HG03108 (cell line): ENCODE measurements around the gene CCDC171.

Experiments used
- ATAC-seq: cut with Tn5 transposase; IDR thresholded peaks from one replicate; pipeline ENCODE4 v1.9.1; 2021; ENCODE audit warnings: moderate library complexity; ENCODE audit not compliant: unreplicated experiment

Gene CCDC171

DNA sequence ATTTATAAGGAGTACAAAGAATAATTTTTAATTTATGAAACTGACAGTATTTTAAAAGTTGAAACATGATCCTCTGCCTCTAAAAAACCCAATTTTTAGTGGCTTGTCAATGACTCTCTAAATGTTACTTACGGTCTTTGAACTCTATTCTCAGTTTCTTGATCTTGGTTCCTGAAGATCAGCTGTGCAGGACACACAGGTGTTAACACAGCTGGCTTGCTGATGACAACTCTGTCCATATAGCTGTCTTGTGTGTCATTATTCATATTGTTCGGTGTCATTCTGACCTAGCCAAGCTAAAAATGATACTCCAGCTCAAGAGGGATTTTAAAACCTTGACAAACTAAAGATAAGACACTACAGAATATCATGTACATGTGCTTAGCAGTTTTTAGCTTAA is 314.5 kb downstream of the CCDC171 start:
- ATAC-seq = no peak

DNA sequence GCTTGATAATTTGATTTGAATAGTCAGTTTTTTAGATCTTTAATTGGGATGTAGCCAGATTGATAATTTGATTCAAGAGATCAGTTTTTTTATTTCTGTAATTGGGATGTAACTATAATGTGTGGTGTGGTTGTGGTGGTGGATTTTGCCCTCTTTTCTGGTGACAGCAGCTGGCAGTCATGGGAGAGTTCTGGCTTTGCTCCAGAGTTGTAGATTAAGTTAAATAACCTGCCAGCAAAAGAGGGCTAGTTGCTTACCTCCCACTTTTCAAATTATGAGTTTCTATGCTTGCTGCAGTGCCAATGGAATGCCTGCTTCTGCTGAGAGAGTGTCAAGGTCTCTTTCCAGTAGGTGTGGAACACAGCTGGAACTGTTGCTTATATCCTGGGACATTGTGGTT is 315.1 kb downstream of the CCDC171 start:
- ATAC-seq = no peak

- ATAC-seq = no peak
Measured at GRCh38 chr9:15873573-15874177, 320.8 kb downstream of the CCDC171 start.

- ATAC-seq = no peak
Measured at GRCh38 chr9:15882328-15882727, 329.5 kb downstream of the CCDC171 start.

- ATAC-seq = no peak
Measured at GRCh38 chr9:15882883-15883282, 330.0 kb downstream of the CCDC171 start.

DNA sequence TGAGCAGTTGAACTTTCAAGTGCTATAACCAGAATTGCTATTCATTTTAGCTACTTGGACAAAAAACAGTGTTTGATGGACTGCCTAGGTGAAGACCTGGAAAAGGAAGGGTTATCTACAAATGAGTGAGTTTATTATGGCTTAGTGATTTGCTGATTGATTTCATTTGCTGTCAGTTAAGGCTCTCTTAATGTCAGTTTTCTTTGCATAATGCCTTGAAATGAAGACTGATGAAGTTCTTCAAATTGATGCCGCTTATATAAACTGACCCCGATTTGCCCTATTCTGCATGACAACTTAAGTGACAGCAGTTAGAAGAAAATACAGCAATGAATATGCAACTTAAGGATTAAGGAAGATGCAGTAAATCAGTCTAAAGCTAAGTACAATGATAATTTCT is 332.6 kb downstream of the CCDC171 start:
- ATAC-seq = no peak

GRCh38 chr9:15889555-15889954 is 336.7 kb downstream of the CCDC171 start:
- ATAC-seq = no peak

GRCh38 chr9:15901572-15901971 is 348.7 kb downstream of the CCDC171 start:
- ATAC-seq = no peak

DNA sequence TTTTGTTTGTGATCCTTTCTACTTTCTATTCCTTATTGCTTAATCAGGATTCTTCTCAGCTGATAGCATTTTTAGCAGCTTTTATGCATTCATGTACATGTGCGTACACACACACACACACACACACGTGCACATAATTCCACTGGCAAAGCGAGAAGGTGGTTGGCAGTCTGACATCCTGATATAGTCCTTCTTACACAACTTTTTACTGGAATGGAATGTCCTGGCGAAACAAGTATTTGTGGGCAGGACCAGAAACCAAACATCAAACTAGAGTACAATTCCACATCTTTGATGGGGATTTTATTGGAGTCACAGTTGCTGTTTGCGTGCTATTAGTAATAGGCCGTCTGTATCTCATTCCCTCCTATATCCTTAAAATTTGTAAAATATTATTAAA is 356.5 kb downstream of the CCDC171 start:
- no peak for ATAC-seq

GRCh38 chr9:15915711-15916110 is 362.9 kb downstream of the CCDC171 start:
- ATAC-seq = no peak

DNA sequence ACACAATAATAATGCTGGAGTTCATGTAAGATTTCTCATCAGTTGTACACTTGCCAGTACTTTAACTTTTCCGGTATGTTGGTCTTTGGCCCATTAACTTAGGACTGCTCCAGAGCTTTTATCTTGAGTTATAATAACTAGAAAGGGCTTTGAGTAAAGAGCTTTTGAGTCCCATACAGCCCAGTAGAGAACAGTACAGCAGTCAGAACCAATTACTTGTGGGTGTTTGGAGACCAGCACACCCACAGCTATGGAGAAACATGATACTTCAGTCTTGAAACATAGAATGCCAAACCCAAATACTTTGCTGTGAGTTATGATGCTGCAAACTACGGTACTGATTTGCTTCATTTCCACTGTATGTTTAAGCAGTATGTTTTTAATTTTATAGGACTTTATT is 374.3 kb downstream of the CCDC171 start:
- no peak for ATAC-seq

GRCh38 chr9:15935661-15936305 is 382.9 kb downstream of the CCDC171 start:
- no peak for ATAC-seq

GRCh38 chr9:15936306-15936921 is 383.6 kb downstream of the CCDC171 start:
- ATAC-seq = no peak

- ATAC-seq = no peak
Measured at GRCh38 chr9:15942831-15943424, 390.1 kb downstream of the CCDC171 start.

DNA sequence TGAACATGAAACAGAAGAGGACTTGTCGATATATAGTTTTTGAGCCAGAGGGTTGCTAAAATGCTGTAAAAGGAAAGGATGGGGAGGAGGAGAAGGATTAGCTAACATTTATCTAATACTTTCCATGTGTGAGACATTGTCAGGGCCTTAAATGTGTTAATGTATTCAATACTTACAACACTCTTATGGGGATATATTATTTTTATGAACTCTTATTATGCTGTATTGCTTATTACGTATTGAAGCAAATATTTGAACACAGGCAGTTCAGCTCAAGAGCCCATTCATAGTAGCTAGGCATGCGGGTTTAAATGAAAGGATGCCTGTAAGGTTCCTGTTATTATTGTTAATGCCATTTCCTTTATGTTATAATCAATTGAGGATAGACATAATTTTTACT is 391.5 kb downstream of the CCDC171 start:
- ATAC-seq = no peak

DNA sequence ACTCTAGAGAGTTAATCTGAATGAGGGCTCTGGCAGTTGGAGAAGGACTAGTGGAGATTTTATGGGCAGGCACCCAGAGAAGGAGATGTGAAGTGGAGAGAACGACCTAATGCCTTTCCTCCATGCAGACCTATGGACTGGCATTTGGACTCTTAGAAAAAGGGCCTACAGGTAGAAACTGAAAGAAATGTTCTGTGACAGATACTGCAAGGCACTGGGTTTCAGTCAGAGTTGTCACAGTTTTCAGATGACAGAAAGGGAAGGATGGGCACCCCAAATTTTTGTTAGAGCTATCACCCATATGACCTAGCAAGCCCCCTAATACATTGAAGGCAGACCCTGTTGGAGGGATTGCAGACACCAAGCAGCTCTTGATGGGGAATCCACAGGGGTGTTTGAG is 406.8 kb downstream of the CCDC171 start:
- no peak for ATAC-seq

DNA sequence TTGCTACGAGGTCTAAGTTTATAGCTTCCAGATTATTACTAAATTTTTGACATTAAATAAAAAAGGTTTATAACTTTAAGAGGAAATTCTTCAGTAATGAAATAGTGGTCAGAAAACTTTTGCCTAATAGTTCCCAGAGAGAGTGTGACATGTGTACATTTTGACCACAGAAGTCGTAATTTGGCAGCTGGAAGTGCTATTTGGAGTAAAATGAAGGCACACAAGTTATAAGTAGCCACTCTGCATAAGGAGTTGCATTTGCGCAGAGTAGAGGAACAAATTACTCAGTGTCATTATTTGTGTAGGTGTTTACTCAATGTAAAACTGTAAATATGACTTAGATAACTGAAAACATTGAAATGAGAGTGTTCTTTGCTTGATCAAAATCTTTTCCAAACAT is 408.4 kb downstream of the CCDC171 start:
- no peak for ATAC-seq

- ATAC-seq = no peak
Measured at GRCh38 chr9:15965246-15965745, 412.5 kb downstream of the CCDC171 start.

DNA sequence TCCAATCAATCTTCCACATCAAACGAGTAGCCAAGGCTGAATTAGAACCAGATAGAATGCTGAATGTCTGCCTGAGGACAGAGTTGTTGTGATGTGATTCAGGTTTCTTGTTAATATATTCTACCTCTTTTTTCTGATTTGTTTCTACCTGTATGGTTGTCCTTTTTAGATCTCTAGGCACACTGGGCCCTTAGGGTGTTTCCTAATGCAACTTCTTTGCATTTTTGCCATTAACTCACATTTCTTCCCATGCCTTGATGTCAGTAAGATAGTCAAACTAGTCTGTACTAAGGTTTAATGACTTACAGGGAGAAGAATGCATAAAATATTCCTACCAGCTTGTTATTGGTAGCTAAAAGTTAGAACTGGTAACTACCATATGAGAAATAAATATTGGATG is 413.6 kb downstream of the CCDC171 start:
- no peak for ATAC-seq

DNA sequence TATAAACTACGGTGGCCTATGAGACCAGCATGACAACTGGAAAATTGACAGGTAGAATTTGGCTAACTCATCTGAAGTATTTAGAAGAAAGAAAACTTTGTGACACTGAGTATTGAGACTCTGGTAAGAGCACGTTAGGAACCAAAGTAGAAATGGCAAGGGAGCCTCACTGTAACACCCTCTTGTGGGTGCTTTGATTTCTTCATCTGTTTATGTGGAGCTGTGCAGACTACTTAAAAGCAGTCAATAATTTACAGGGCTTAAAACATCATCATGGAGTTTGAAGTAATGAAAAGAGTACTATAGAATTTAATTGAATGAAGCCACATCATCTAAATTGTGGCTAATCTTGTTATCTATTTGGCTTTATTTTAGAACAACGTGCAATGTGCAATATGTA is 414.2 kb downstream of the CCDC171 start:
- no peak for ATAC-seq

DNA sequence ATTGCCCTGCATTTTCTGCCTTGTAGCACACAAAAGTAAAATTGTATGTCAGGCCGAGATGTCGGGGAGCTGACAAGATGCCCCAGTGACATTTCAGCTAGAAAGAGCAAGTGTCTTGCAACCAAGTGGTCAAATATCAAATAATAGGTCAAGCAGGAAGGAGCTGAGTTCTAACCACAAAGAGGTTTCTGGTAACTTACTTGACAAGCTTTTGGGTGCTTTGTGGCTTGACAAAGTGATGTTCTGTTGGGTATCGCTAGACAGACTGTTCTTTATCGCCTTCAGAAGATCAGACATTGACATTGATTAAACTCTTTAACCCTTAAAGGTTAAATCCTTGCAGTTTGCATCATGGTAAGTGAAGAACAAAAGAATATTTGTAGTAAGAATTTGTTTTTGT is 419.9 kb downstream of the CCDC171 start:
- ATAC-seq = no peak
